GM12864 (cell line): ENCODE data around the gene SBNO1.
"Not testable (repeated sequence)": the region's sequence is repeated elsewhere in the genome, so short reads cannot be mapped to it uniquely, and the experiment has no call there.

Source experiments
- DNase-seq: peaks from one replicate; pipeline ENCODE4 v3.0.0-alpha.2; 2011; ENCODE audit warnings: low read depth
- H3K4me3 ChIP-seq: 2 replicates; pipeline ENCODE4 v1.5.1; 2011; ENCODE audit warnings: mild to moderate bottlenecking, low read depth, low read length, control low read depth
- TF ChIP-seq, protein P1 (sequence below): IDR thresholded peaks from 2 replicates; pipeline ENCODE4 v1.5.1; 2011; ENCODE audit warnings: low read depth, mild to moderate bottlenecking, moderate library complexity, low read length, control low read depth, inconsistent platforms; ENCODE audit errors: missing control alignments

The SBNO1 gene

DNA sequence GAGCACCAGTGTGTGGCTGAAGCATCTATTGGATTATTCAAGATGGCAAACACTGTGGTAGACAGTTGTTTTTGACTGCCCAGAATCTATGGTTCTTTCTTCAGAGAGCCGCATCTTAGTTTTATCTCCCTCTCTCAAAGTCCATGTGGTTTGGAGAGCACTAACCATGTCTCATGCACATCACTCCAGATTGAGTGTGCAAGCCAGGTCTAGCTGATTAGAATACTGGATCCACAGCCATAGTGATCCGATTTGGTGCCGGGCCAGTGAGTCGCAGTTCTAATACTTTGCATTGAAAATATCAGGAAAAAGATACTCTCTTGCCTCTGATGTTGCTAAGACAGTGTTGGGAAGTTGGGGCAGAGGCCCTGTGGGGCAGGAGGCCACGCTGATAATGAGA, 4.6 kb upstream of the SBNO1 start:
- DNase-seq: no peak
- H3K4me3 ChIP-seq: no peak overlapping the region
- TF ChIP-seq, protein P1, sequence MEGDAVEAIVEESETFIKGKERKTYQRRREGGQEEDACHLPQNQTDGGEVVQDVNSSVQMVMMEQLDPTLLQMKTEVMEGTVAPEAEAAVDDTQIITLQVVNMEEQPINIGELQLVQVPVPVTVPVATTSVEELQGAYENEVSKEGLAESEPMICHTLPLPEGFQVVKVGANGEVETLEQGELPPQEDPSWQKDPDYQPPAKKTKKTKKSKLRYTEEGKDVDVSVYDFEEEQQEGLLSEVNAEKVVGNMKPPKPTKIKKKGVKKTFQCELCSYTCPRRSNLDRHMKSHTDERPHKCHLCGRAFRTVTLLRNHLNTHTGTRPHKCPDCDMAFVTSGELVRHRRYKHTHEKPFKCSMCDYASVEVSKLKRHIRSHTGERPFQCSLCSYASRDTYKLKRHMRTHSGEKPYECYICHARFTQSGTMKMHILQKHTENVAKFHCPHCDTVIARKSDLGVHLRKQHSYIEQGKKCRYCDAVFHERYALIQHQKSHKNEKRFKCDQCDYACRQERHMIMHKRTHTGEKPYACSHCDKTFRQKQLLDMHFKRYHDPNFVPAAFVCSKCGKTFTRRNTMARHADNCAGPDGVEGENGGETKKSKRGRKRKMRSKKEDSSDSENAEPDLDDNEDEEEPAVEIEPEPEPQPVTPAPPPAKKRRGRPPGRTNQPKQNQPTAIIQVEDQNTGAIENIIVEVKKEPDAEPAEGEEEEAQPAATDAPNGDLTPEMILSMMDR: no peak

DNA sequence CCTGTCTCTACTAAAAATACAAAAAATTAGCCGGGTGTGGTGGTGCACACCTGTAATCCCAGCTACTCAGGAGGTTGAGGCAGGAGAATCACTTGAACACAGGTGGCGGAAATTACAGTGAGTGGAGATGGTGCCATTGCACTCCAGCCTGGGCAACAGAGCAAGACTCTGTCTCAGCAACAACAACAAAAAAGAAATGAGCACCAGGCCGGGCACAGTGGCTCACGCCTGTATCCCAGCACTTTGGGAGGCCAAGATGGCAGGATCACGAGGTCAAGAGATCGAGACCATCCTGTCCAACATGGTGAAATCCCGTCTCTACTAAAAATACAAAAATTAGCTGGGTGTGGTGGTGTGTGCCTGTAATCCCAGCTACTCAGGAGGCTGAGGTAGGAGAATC, 3.8 kb upstream of the SBNO1 start:
- H3K4me3 ChIP-seq, DNase-seq: not testable (repeated sequence)

DNA sequence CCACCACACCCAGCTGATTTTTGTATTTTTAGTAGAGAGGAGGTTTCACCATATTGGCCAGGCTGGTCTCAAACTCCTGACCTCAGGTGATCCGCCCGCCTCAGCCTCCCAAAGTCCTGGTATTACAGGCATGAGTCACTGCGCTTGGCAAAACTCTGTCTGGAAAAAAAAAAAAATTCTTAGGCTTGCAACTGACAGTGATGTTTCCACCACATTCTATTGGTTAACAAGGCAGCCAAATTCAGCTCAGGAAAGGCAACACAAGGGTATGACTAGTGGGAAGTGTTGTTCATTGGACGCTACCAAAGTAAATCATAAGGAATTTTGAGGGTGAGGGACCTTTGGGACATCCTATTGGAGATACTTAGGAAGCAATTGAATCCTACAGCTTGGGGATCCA, 2.9 kb upstream of the SBNO1 start:
- DNase-seq: no peak
- H3K4me3 ChIP-seq: no peak overlapping the region
- TF ChIP-seq, protein P1: no peak

DNA sequence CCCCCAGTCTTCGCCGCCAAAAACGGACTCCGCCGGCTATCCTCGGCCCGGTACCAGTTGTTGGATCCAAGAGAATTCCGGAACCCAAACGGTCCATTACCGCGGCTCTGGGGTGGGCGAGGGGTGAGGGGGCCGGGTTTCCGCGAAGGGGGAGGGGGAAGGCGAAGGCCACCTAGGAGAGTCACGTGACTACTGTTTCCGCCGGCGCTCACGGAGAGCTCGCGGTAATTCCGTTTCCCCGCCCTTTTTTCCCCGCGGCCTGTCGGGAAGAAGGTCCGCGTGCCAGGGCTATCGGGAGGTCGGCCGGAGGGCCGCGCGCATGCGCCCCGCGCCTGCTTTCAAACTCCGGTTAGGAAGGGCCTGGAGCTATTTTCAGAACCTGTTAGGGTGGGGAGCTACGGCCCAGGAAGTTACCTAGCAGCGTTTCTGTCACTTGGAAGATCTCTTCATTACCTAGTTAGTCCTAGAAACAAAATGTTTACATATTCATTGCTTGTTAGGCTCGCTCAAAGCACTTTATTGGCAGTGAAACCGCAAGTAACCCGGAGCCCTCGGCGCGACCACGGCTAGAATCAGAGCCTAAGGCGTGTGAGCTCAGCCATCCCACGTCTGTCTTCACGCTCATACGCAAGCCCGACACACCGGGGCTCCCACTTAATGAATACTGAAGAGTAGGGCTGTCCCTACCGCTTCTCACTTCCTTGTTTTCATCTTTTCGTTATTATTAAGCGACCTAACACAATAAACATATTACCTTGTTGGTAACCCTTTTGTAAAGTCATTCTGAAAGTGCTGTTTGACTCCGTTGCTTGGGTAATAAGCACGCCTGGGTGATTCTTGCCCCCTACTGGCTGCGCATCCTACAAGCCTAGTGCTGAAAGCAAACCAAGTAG, 624 bp upstream of the SBNO1 start:
- TF ChIP-seq, protein P1: peak; percentile 82
- DNase-seq: peak; percentile 98

DNA sequence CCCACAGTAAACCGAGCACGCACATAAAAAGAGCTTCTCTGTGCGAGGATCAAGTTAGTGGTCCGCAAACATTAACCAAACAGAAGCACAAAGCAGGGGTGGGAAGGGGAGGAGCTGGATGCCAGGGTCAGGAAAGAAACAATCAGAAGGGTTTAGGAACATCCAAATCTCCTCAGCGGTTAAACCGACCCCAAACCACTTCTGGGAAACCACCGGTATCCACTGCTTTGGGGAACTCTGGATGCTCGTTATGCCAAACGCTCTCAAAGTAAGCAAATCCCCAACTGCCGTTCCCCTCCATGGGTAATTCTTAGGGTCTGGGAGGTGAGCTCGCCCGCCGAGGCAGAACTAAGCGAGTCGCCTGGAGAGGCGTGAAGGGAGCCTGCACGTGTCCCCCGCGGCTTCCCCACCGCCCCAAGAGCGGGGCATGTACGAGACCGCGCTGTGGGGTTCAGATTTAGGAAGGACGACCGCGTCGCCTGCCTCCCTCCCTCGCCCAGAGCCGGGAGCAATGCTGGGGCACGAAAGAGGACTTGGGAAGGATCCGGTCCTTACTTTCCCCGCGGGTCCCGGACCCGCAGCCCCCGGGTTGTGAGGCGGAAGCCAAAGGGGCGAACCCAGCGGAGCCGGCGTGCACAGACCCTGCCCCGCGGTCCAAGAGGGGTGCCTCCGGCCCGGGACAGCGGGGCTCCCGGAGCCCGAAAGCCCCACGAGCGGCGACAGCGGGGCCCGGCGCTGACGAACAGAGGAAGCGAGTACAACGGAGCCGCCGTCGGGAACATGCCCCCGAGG, 711 bp downstream of the SBNO1 start:
- no peak for DNase-seq
- H3K4me3 ChIP-seq: peak overlapping the region; percentile 93
- TF ChIP-seq, protein P1: no peak

More for the DNA sequence above, 624 bp upstream of the SBNO1 start:
- peak overlapping the region; percentile 93 for H3K4me3 ChIP-seq

DNA sequence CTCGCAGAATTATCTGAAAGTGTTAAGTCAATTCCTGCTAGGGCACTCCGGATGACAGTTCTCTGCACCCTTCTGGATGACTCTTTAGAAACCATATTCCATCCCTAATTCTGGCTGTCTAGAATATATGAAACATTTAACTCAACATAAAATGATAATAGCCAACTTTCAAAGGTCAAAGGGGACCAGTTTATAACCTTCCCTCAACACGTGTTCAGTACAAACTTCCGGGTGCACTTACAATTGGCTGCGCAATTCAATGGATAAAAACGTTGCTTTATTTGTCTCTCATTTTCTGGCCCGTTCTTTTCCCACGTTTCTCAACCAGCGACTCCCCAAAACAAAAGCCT, 1.3 kb downstream of the SBNO1 start:
- TF ChIP-seq, protein P1: no peak
- DNase-seq: no peak
- peak overlapping the region; percentile 93 for H3K4me3 ChIP-seq

DNA sequence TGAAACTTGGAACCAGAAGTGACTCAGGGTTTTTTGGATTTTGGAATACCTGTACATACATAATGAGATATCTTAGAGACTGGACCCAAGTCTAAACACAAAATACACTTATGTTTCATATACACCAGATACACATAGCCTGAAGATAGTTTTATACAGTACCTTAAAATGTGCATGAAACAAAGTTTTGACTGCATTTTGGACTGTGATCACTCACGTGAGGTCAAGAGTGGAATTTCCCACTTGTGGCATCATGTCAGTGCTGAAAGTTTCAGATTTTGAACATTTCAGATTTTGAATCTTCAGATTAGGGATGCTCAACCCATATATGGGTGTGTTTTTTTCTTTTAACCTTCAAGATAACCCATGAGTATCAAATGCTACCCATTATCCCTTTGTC, 6.6 kb downstream of the SBNO1 start:
- DNase-seq: no peak
- no peak overlapping the region for H3K4me3 ChIP-seq
- TF ChIP-seq, protein P1: no peak
